HG03045 (cell line): ENCODE measurements around the gene DGCR2.

Experiments
- ATAC-seq: cut with Tn5 transposase; IDR thresholded peaks from one replicate; pipeline ENCODE4 v1.9.1; 2021; ENCODE audit warnings: mild to moderate bottlenecking, moderate library complexity; ENCODE audit not compliant: unreplicated experiment

Gene DGCR2

GRCh38 chr22:19111140-19111539, 11.1 kb downstream of the DGCR2 start:
- no peak for ATAC-seq

GRCh38 chr22:19110646-19111045, 11.6 kb downstream of the DGCR2 start:
- no peak for ATAC-seq

GRCh38 chr22:19110064-19110458, 12.2 kb downstream of the DGCR2 start:
- ATAC-seq: no peak

GRCh38 chr22:19109198-19110063, 12.8 kb downstream of the DGCR2 start:
- peak; percentile 77 for ATAC-seq

- no peak for ATAC-seq
These were observed 13.4 kb downstream of the DGCR2 start for GRCh38 chr22:19108807-19109197.

- no peak for ATAC-seq
These were observed 14.5 kb downstream of the DGCR2 start for GRCh38 chr22:19107730-19108074.

GRCh38 chr22:19106886-19107729, 15.1 kb downstream of the DGCR2 start:
- ATAC-seq: no peak

GRCh38 chr22:19105867-19106802, 16.1 kb downstream of the DGCR2 start:
- ATAC-seq: no peak

GRCh38 chr22:19105456-19105855, 16.8 kb downstream of the DGCR2 start:
- ATAC-seq: no peak

- ATAC-seq: no peak
These were observed 18.1 kb downstream of the DGCR2 start for GRCh38 chr22:19103880-19104821.

GRCh38 chr22:19098157-19098556, 24.1 kb downstream of the DGCR2 start:
- ATAC-seq: no peak

GRCh38 chr22:19097518-19097917, 24.7 kb downstream of the DGCR2 start:
- ATAC-seq: no peak

- no peak for ATAC-seq
These were observed 25.7 kb downstream of the DGCR2 start for GRCh38 chr22:19096555-19096954.

- no peak for ATAC-seq
These were observed 27.7 kb downstream of the DGCR2 start for GRCh38 chr22:19094393-19094997.

GRCh38 chr22:19092725-19093124, 29.5 kb downstream of the DGCR2 start:
- ATAC-seq: no peak

- no peak for ATAC-seq
These were observed 31.6 kb downstream of the DGCR2 start for GRCh38 chr22:19090586-19091127.

GRCh38 chr22:19090183-19090582, 32.0 kb downstream of the DGCR2 start:
- no peak for ATAC-seq

- no peak for ATAC-seq
These were observed 33.2 kb downstream of the DGCR2 start for GRCh38 chr22:19088866-19089595.
